Measurements from ENCODE around the gene MLLT3.

Gene MLLT3

DNA sequence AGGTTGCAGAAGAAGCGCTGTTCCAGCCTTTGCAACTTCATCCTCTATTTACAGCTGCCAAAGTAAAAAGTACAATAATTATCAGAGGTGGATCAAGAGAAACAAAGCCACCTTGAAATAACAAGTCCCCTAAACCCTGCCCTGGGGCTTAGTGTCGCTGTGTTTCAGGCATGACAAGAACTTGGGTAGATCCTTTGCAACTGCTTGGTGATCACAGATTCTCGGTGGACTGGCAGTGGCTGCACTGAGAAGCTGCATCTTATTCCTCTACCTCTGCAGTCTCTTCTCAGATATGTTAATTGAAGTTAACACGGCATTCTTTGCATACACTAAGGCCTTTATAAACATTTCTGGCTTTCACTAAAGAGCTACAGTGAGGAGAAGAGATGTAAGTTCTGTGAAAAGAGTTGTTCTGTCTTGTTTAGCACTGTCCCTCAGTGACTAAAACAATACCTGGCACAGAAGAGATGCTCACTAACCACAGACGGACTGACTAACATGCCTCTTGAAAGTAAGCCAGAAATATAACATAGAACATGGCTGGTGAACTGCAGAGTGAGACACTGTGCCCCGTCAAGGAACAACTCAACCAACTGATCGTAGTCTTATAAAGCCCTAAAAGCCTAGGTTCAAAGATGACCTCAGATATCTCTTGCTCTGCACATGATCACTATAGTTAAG, 144.2 kb downstream of the MLLT3 start:
- H3K4me3 ChIP-seq (ENCODE audit: low read depth, low read length) = no peak overlapping the region
- TF ChIP-seq CTCF (IDR thresholded peaks at IDR 0.05; ENCODE audit: borderline replicate concordance, insufficient read depth, low read depth, low read length) = no peak

DNA sequence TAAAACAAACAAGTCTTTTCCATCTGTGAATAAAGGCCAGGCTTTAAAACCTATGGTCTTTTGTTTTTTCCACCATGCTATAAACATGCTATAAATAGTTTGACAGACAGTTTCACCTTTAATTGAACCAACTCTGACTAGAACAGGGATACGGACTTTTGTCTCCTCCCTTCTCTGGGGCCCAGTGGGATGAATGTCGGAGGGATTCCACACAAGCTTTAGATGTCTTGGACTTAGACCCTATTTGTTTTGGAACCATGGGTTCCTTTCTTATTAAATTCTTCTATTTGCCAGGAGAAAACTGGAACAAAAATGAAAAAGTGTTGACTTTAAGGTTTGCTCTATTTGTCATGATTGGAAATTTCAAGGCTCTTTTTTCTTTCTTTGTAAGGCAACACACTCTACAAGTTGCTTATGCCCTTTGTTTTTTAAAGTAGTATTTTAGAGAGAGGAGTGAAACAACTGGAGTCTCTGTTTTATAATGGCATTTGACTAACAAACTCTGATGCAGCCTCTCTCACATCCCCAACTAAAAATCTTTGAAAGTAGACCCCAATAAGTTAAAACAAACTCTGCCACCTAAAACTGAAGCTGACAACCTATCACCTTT, 145.3 kb downstream of the MLLT3 start:
- no peak overlapping the region for H3K4me3 ChIP-seq (ENCODE audit: low read depth, low read length)
- TF ChIP-seq CTCF (IDR thresholded peaks at IDR 0.05; ENCODE audit: borderline replicate concordance, insufficient read depth, low read depth, low read length) = no peak

DNA sequence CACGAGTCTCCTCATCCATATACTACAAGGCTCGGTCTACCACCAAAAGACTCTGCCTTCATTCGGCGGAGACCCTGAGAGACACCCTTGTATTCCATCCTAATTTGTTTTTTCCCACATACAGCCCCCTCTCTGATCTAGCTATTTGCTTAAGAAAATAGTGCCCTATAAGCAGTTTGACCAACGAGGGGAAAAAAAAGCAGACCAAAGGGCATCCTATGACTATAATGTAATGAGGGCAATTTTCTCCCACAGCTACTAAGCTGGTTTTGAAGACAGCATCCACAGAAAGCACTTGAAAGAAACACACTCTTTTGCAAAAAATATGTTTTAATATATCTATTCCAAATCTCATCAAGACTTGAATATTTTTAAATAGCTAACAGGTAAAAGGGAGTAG, 147.8 kb downstream of the MLLT3 start:
- H3K4me3 ChIP-seq (ENCODE audit: low read depth, low read length) = no peak overlapping the region
- no peak for TF ChIP-seq CTCF (IDR thresholded peaks at IDR 0.05; ENCODE audit: borderline replicate concordance, insufficient read depth, low read depth, low read length)

DNA sequence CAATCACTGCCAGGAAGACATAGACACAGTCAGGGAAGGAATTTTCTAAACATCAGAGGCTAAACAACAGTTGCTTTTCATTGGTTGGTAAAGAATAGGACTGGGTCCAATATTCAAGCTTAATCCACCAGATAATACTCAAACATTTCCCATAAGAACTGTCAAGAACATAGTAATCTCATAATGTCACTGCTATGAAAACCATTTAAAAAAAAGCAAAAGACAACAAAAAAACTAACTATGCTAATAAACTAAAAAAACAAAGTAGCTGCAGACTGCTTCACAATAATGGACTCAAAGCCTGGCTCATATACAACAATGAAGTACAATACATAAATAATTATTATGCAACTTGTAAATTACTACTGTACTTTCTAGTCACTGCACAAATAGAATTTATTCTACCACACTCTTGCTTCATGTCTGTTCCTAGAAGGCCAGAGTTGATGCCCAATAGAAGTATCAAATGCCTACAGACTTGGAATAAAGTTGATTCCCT, 148.7 kb downstream of the MLLT3 start:
- H3K4me3 ChIP-seq (ENCODE audit: low read depth, low read length) = no peak overlapping the region
- no peak for TF ChIP-seq CTCF (IDR thresholded peaks at IDR 0.05; ENCODE audit: borderline replicate concordance, insufficient read depth, low read depth, low read length)

DNA sequence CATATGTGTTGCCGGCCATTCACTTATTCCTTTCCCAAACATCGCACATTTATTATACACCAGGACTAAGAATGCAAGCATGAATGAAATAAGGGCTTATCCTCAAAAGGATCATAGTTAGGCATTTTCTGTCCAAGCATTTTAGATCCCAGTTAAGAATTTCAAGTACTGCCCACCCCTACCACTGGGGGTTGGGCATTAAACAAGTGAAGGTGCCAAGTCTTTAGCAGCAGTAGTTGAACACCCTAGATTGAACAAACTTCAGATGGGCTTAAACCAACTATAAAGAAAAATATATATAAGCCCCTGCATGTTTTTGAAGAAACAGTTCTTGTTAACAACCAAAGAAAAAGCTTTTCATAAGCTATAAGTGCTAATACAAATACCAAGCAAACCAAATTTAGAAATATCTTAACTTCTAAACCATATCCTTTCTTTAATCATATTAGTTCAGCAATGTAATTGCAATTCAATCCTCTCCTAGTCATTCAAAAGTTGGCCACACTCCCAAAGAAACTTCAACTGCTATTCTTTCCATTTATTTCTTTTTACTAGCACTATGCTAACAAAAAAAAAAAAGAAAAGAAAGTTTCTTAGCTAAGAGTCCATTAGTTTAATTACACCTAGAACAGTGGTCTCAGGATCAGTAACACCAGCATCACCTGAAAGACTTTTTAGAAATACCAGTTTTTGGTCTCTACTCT, 149.8 kb downstream of the MLLT3 start:
- TF ChIP-seq CTCF (IDR thresholded peaks at IDR 0.05; ENCODE audit: borderline replicate concordance, insufficient read depth, low read depth, low read length) = no peak
- no peak overlapping the region for H3K4me3 ChIP-seq (ENCODE audit: low read depth, low read length)

DNA sequence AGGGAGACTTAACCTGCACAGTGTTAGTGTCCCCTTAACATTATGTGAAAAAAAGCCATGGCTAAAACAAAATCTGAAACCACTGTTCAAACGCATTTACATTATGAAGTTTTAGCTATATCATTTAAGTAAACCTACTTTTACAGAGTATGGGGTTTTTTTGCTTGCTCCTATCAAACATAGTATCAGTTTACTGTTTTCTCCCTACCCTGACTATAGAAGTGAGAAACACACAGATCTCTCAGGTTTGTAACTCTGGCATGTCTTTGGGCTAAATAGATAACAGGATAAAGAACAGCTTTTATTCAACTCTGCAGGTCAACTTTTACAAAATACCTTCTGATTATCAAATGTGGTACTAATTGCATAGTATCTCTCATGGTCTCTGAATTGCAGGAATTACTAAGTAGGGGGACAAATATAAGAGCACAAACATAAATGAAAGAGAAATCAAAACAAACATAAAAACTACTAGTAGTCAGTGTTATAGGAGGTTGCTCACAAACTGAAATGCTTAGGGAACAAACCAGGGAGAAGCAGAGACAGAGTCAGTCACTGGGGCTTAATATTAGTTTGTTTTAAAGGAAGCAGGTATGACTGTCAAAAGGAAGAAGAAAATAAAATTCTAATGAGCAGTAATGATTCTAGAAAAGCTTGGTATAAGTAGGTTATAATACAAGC, 155.8 kb downstream of the MLLT3 start:
- no peak overlapping the region for H3K4me3 ChIP-seq (ENCODE audit: low read depth, low read length)
- TF ChIP-seq CTCF (IDR thresholded peaks at IDR 0.05; ENCODE audit: borderline replicate concordance, insufficient read depth, low read depth, low read length) = no peak
